Spinal cord (tissue), 10 donors: ENCODE measurements around the gene DHRS1. TPM values are rescaled to one million over a fixed set of nuclear protein-coding genes. Genes with fewer than 3 reads are reported as not detected.

ENCODE experiments used
- DNase-seq, 6 donors: peaks; one replicate each; pipeline versions ENCODE4 v3.0.0 to v3.0.0-alpha.2; 2013 to 2015; ENCODE audit warnings: low spot score in 6 of 6, low read depth in 4 of 6
- H3K27ac ChIP-seq: one replicate; pipeline ENCODE4 v1.5.1; 2013; ENCODE audit warnings: low read depth, low read length, control low read depth
- H3K27me3 ChIP-seq: one replicate; pipeline ENCODE4 v1.6.1; 2013; ENCODE audit warnings: low read length; ENCODE audit not compliant: control insufficient read depth, insufficient read depth
- H3K36me3 ChIP-seq: one replicate; pipeline ENCODE4 v1.6.1; 2013; ENCODE audit warnings: low read length; ENCODE audit not compliant: control insufficient read depth, insufficient read depth
- H3K4me1 ChIP-seq: one replicate; pipeline ENCODE4 v1.6.1; 2013; ENCODE audit warnings: low read length; ENCODE audit not compliant: control insufficient read depth, insufficient read depth
- H3K4me3 ChIP-seq: one replicate; pipeline ENCODE4 v1.5.1; 2013; ENCODE audit warnings: low read depth, low read length, control low read depth
- H3K9me3 ChIP-seq: one replicate; pipeline ENCODE4 v1.6.1; 2013; ENCODE audit warnings: low read length; ENCODE audit not compliant: control insufficient read depth, insufficient read depth
- WGBS: methylation state at CpG from one replicate; pipeline ENCODE4 v1.1.5; 2013; ENCODE audit warnings: missing lambda C conversion rate; ENCODE audit not compliant: insufficient coverage; 5-methylcytosine and 5-hydroxymethylcytosine counted together
- polyA plus RNA-seq, 2 donors: library from polyadenylated mRNA; unstranded; fragments of 120-200 nt; gene quantifications; one replicate each; pipeline ENCODE4 v1.2.1, GENCODE V29; 2013; ENCODE audit not compliant: insufficient read length in 2 of 2
- total RNA-seq, 2 donors: library from RNA; depleted of rRNA in 1 of 2; stranded (reverse); fragments of 120-200 nt in 1 of 2; fragments of >200 nt in 1 of 2; gene quantifications; one replicate each; pipeline versions ENCODE4 v1.2.3 to v1.2.4, GENCODE V29; 2013 to 2014
- donor health status: healthy.

The DHRS1 gene
- total and polyA plus RNA-seq, 4 donors, result 12.6 to 47.5 (median 25.7) TPM

- Histone ChIP-seq H3K4me1 (no peaks in the 10 kb centered on the region), H3K36me3 (peaks cover 67% of the 10 kb centered on the region), H3K27me3 (no peaks in the 10 kb centered on the region), H3K27ac (no peak overlapping the region), H3K9me3 (no peaks in the 10 kb centered on the region), H3K4me3 (no peak overlapping the region)
- no peak for DNase-seq
- WGBS, result 87% methylated on average over 12 of the region's 16 CpGs
Measured at GRCh38 chr14:24260026-24260779, 39.4 kb downstream of the DHRS1 start.

- peak in 1 of 6 donors; percentile 55 for DNase-seq
- WGBS, result 91% methylated on average over 11 of the region's 16 CpGs
- H3K27ac ChIP-seq, result no peak overlapping the region
- no peaks in the 10 kb centered on the region for H3K27me3 ChIP-seq
- no peak overlapping the region for H3K4me3 ChIP-seq
- peaks cover 68% of the 10 kb centered on the region for H3K36me3 ChIP-seq
- H3K9me3 ChIP-seq, result no peaks in the 10 kb centered on the region
- no peaks in the 10 kb centered on the region for H3K4me1 ChIP-seq
Measured at GRCh38 chr14:24259282-24260025, 40.1 kb downstream of the DHRS1 start.

GRCh38 chr14:24258548-24259265 lies 40.9 kb downstream of the DHRS1 start:
- Histone ChIP-seq H3K27ac (no peak overlapping the region), H3K4me3 (no peak overlapping the region), H3K4me1 (no peaks in the 10 kb centered on the region), H3K27me3 (no peaks in the 10 kb centered on the region), H3K36me3 (peaks cover 70% of the 10 kb centered on the region), H3K9me3 (no peaks in the 10 kb centered on the region)
- WGBS, result 92% methylated on average over 18 of the region's 18 CpGs
- DNase-seq, result no peak

- 100% methylated on average over 1 of the region's 9 CpGs for WGBS
- no peak overlapping the region for H3K27ac ChIP-seq
- no peaks in the 10 kb centered on the region for H3K9me3 ChIP-seq
- peaks cover 66% of the 10 kb centered on the region for H3K36me3 ChIP-seq
- H3K27me3 ChIP-seq, result no peaks in the 10 kb centered on the region
- H3K4me3 ChIP-seq, result no peak overlapping the region
- DNase-seq, result no peak
- no peaks in the 10 kb centered on the region for H3K4me1 ChIP-seq
Measured at GRCh38 chr14:24258119-24258518, 41.5 kb downstream of the DHRS1 start.

- Histone ChIP-seq H3K36me3 (peaks cover 64% of the 10 kb centered on the region), H3K9me3 (no peaks in the 10 kb centered on the region), H3K4me1 (no peaks in the 10 kb centered on the region), H3K27me3 (no peaks in the 10 kb centered on the region), H3K27ac (no peak overlapping the region), H3K4me3 (no peak overlapping the region)
- no peak for DNase-seq
- WGBS, result 78% methylated on average over 4 of the region's 4 CpGs
Measured at GRCh38 chr14:24256960-24257359, 42.6 kb downstream of the DHRS1 start.

- Histone ChIP-seq H3K4me1 (no peaks in the 10 kb centered on the region), H3K4me3 (no peak overlapping the region), H3K27me3 (no peaks in the 10 kb centered on the region), H3K27ac (no peak overlapping the region), H3K36me3 (peaks cover 59% of the 10 kb centered on the region), H3K9me3 (no peaks in the 10 kb centered on the region)
- DNase-seq, result no peak
- WGBS, result 84% methylated on average over 9 of the region's 12 CpGs
Measured at GRCh38 chr14:24255931-24256711, 43.5 kb downstream of the DHRS1 start.

- 90% methylated on average over 6 of the region's 8 CpGs for WGBS
- Histone ChIP-seq H3K27ac (no peak overlapping the region), H3K4me3 (no peak overlapping the region), H3K27me3 (no peaks in the 10 kb centered on the region), H3K4me1 (no peaks in the 10 kb centered on the region), H3K9me3 (no peaks in the 10 kb centered on the region), H3K36me3 (peaks cover 54% of the 10 kb centered on the region)
- DNase-seq, result no peak
Measured at GRCh38 chr14:24255438-24255837, 44.1 kb downstream of the DHRS1 start.

- Histone ChIP-seq H3K36me3 (peaks cover 48% of the 10 kb centered on the region), H3K4me1 (no peaks in the 10 kb centered on the region), H3K27ac (no peak overlapping the region), H3K4me3 (no peak overlapping the region), H3K9me3 (no peaks in the 10 kb centered on the region), H3K27me3 (no peaks in the 10 kb centered on the region)
- WGBS, result 96% methylated on average over 14 of the region's 19 CpGs
- DNase-seq, result no peak
Measured at GRCh38 chr14:24254630-24255392, 44.8 kb downstream of the DHRS1 start.
